DMS79 treated with DMSO at 0.1 percent for 48 hours (cell line): ENCODE measurements around the gene WDR19.
"Not testable (repeated sequence)": the region's sequence is repeated elsewhere in the genome, so short reads cannot be mapped to it uniquely, and the experiment has no call there.

Experiments used
- DNase-seq: peaks from one replicate; lab custom pipeline; 2025; lab: John Stamatoyannopoulos, UW

WDR19 gene

DNA sequence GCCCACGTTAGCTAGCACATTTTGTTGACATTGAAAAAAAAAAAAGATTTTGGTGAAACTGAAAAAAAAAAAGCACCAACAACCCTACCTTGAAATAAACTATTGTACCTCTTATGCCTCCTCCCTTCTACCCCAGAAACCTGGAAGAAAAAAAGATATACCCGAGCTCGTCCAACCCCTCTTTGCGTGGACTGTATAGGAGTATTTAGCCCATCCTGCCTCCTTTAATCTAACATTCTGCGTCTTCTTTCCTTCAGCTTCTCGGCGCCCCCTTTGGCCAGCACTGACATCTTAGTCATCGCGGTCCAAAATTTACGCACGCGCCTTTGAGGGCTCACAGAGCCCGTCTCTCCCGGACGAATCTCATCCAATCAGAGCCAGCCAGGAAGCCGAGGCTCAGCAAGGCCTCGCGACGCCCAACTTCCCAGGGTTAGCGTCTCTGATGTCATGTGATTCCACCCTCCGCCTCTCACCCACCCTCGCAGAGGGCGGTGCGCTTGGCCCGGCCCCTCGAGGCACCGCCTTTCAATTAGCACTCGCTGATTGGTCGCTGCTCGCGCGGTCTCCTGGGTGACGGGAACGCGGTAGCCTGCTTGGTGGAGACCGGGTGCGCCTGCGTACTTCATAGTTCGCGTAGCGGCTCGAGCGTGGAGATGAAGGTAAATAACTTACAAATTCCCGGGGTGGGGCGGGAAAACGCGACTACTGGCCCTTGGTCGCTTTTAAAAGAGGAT lies at the start of gene WDR19:
Gene WDR19, plus strand, starts transcription at position 625 of the 734 bp plus-strand sequence. Its CDS starts 29 bp downstream, at position 654.
- peak; percentile 80 for DNase-seq

DNA sequence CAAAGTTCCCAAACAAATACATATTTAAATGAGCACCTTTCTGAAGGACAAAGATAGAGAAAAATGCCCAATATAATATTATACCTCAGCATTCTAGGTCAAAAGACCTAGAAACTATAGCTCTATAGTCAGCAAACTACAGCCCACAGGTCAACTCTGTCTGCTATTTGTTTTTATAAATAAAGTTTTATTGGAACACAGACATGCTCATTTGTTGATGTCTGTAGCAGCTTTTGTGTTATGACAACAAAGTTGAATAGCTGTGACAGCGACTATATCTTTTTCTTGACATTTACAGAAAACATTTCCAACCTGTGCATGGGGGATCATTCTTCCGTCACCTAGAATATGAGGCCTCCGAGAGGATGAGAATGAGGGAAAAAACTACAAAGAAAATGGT lies 48.7 kb upstream of the WDR19 start:
- no peak for DNase-seq

GRCh38 chr4:39134683-39135306 lies 47.5 kb upstream of the WDR19 start:
- no peak for DNase-seq

DNA sequence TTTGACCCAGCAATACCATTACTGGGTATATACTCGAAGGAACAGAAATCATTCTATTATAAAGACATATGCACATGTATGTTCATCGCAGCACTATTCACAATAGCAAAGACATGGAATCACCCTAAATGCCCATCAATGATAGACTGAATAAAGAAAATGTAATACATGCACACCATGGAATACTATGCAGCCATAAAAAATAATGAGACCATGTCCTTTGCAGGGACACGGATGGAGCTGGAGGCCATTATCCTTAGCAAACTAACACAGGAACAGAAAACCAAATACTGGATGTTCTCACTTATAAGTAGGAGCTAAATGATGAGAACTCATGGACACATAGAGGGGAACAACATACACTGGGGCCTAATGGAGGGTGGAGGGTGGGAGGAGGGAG lies 44.1 kb upstream of the WDR19 start:
- not testable (repeated sequence) for DNase-seq

DNA sequence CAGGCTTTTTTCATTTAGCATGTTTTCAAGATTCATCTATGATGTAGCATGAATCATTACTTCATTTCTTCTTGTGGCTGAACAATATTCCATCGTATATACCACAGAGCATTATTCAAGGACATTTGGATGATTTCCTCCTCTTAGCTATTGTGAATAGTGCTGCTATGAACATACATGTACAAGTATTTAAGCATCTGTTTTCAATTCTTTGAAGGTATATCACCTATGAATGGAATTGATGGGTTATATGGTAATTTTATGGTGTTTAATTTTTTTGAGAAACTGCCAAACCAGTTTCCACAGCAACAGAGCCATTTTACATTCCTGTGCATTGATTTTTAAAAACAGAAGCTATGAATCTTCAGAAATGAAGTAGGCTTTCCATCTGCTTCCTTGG lies 36.1 kb upstream of the WDR19 start:
- no peak for DNase-seq

- DNase-seq, result no peak
Measured at GRCh38 chr4:39154009-39154408, 28.3 kb upstream of the WDR19 start.

- no peak for DNase-seq
Measured at GRCh38 chr4:39157520-39157919, 24.8 kb upstream of the WDR19 start.

DNA sequence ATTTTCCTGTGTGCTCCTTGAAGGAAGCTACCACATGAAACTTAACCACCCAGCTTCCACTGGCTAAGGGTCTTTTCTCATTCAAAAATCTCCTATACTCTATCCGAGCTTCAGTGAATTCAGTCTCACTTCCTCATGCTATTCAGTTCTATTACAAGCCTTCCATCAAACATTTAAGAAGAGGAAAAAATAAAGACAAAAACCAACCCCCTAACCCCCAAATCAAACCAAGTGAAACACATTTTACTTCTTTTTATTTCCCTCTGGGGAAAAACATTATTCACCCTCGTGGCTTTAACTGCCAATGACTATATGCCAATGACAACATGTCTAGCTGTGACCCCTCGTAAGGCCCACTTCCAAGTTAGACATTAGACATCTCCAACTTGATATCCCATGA lies 16.2 kb upstream of the WDR19 start:
- DNase-seq, result no peak

DNA sequence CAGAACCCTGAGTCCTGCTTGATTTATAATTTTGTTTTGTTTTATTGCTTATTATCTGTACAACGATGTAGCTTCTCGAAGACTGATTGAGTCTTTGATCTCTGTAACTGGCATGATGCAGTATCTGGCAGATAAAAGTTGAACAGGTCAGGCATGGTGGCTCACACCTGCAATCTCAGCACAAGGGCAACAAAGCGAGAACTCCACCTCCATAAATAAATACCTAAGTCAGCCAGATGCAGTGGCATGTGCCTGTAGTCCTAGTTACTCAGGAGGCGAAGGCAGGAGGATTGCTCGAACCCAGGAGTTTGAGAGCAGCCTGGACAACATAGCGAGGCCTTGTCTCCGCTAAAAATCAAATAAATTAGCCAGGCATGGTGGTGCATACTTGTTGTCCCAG lies 15.7 kb upstream of the WDR19 start:
- DNase-seq, result no peak

GRCh38 chr4:39169426-39169825 lies 12.9 kb upstream of the WDR19 start:
- no peak for DNase-seq

DNA sequence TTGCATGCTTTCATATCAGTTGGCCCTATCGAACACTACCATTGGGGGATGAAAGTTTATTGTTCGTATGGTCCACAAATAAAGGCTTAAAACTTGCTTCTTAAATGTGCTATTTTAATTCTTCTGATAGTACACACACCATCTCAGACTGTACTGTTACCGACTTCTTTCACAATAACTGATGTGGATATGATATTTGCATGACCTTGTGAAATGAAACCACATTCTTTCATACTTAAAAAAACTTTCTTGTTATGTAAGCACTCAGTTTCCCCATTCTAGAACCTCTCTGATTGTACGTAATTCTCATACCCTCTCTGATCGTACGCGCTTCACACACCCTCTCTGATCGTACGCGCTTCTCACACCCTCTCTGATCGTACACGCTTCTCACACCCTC lies 12.0 kb upstream of the WDR19 start:
- no peak for DNase-seq

- no peak for DNase-seq
Measured at GRCh38 chr4:39178706-39179105, 3.6 kb upstream of the WDR19 start.

GRCh38 chr4:39179681-39180080 lies 2.6 kb upstream of the WDR19 start:
- DNase-seq, result no peak

GRCh38 chr4:39180629-39181028 lies 1.7 kb upstream of the WDR19 start:
- not testable (repeated sequence) for DNase-seq

GRCh38 chr4:39181520-39181904 lies 817 bp upstream of the WDR19 start:
- DNase-seq, result no peak

- no peak for DNase-seq
Measured at GRCh38 chr4:39201963-39202362, 19.6 kb downstream of the WDR19 start.

- no peak for DNase-seq
Measured at GRCh38 chr4:39204543-39204942, 22.2 kb downstream of the WDR19 start.

- DNase-seq, result no peak
Measured at GRCh38 chr4:39205000-39205399, 22.7 kb downstream of the WDR19 start.

- no peak for DNase-seq
Measured at GRCh38 chr4:39205476-39205875, 23.1 kb downstream of the WDR19 start.

DNA sequence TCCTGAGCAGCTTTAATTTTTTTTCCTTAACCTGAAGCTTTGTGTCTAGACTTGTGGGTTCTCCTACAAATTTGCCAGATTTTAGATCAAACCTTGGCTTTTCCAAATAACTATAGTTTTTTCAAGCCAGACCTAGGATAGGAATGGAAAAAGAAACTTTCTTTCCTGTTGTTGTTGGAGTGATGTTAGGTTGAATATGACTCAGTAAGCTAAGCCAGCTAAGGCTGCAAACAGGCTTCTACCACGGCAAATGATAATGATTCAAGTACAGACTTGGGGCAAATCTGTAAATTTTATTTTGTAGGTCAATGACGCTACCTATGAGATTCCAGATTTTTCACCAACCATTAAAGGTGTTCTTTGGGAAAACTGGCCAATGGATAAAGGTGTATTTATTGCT lies 45.6 kb downstream of the WDR19 start:
- DNase-seq, result no peak

- no peak for DNase-seq
Measured at GRCh38 chr4:39228377-39228776, 46.0 kb downstream of the WDR19 start.

DNA sequence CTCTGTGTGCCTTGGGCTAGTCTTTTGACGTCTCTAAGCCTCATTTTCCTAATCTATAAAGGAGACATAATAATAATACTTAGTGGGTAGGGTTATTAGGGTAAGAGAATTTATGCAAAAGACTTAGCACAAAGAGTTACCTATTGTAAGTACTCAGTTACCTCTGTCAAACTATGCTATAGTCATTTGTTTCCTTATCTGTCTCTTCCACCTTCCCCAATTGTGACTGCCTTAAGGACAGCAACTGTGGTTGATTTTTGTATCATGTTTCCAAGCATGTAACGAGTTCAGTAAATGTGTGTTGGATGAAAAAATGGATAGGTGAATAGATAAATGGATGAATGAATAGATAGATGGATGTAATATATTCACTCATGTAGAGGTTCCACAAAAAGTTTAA lies 48.1 kb downstream of the WDR19 start:
- DNase-seq, result no peak

- no peak for DNase-seq
Measured at GRCh38 chr4:39231660-39232059, 49.3 kb downstream of the WDR19 start.

DNA sequence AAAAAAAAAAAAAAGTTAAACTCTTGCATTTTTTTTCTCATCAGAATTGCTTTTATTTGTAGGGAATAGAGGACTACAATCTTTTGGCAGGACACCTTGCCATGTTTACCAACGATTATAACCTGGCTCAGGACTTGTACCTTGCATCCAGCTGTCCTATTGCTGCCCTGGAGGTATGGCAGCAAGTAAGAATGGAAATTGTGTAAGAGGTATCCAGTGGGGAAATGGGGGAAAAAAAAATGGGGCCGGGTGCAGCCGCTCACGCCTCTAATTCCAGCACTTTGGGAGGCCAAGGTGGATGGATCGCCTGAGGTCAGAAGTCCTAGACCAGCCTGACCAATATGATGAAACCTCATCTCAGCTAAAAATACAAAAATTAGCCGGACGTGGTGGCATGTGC lies 49.8 kb downstream of the WDR19 start:
- DNase-seq, result no peak
